ENCODE results near the gene KRTAP1-1. TPM values are rescaled to one million over a fixed set of nuclear protein-coding genes. Genes with fewer than 3 reads are reported as not detected.
"Not testable (repeated sequence)": the region's sequence is repeated elsewhere in the genome, so short reads cannot be mapped to it uniquely, and the experiment has no call there.

Gene KRTAP1-1
- total RNA-seq, 4 donors from 2014 or later = not detected

- no peaks in the 10 kb centered on the region for H3K4me1 ChIP-seq
- DNase-seq = no peak
- no peaks in the 10 kb centered on the region for H3K36me3 ChIP-seq
- TF ChIP-seq EP300 (IDR thresholded peaks at IDR 0.05; ENCODE audit: low read depth) (no peak), POLR2A (IDR thresholded peaks at IDR 0.05) (no peak), POLR2AphosphoS5 (IDR thresholded peaks at IDR 0.05) (no peak), CTCF (IDR thresholded peaks at IDR 0.05) (no peak)
- in situ Hi-C loops (cut with MboI; ENCODE audit: low pct_ligation_motif_present in 1 of 4, low pct_unique_long_range_greater_than_20kb in 1 of 4, low sequenced_read_pairs in 3 of 4) (no loop called here), intact Hi-C loops (cut with DNase I; ENCODE audit: low total_unique reads) (no loop called here)
- 58 to 70% methylated on average over 1 of the region's 1 CpG for WGBS, 2 donors (ENCODE audit: low coverage in 1 of 2)
- no peak overlapping the region for H3K4me3 ChIP-seq
- no peaks in the 10 kb centered on the region for H3K9me3 ChIP-seq
- no peak overlapping the region for H3K27ac ChIP-seq
- H3K27me3 ChIP-seq = peaks cover 23% of the 10 kb centered on the region
Measured at GRCh38 chr17:41061964-41062363, 20.7 kb upstream of the KRTAP1-1 start.

DNA sequence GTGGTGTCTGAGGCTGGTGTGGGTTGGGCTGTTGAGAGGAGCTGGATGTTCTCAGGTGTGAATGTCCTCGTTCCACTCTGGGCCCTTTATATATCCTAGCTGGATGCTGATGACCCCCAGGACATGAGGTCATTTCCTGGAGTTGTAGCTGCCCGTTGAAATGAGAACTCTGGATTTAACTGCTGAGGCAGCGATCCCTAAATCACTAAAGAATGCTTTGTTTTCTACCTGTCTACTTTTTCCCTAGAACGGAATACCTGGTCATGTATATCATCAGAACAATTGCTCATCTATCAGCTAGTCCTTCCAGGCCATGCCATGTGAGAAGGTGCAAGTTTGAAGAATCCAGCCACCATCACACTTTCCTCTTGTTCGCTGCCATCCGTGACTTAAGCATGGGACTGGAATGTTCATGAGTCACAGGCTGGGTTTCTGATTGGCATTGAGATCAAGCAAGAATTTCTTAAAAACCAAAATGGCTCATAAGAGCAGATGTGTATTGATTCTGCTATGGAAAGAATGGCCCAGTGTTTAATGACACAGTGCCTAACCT is 18.9 kb upstream of the KRTAP1-1 start, which contains the start of gene KRTAP2-3:
Gene KRTAP2-3, minus strand, starts transcription at position 63 of the 553 bp plus-strand sequence. CDS start 64 bp downstream, outside the sequence.
- H3K36me3 ChIP-seq = no peaks in the 10 kb centered on the region
- H3K27ac ChIP-seq = no peak within 1 kb of the TSS
- no peaks in the 10 kb centered on the region for H3K9me3 ChIP-seq
- no peak for DNase-seq
- H3K4me1 ChIP-seq = no peaks in the 10 kb centered on the region
- peaks cover 23% of the 10 kb centered on the region for H3K27me3 ChIP-seq
- WGBS, 2 donors (ENCODE audit: low coverage in 1 of 2) = 72 to 76% methylated on average over 4 to 6 of the region's 6 CpGs
- no peak for TF ChIP-seq EP300 (IDR thresholded peaks at IDR 0.05; ENCODE audit: low read depth)
- TF ChIP-seq POLR2AphosphoS5 (IDR thresholded peaks at IDR 0.05) = no peak
- TF ChIP-seq POLR2A (IDR thresholded peaks at IDR 0.05) = no peak
- no peak for TF ChIP-seq CTCF (IDR thresholded peaks at IDR 0.05)
- intact Hi-C loops (cut with DNase I; ENCODE audit: low total_unique reads) = no loop called here
- in situ Hi-C loops (cut with MboI; ENCODE audit: low pct_ligation_motif_present in 1 of 4, low pct_unique_long_range_greater_than_20kb in 1 of 4, low sequenced_read_pairs in 3 of 4) = no loop called here
- no peak within 1 kb of the TSS for H3K4me3 ChIP-seq

DNA sequence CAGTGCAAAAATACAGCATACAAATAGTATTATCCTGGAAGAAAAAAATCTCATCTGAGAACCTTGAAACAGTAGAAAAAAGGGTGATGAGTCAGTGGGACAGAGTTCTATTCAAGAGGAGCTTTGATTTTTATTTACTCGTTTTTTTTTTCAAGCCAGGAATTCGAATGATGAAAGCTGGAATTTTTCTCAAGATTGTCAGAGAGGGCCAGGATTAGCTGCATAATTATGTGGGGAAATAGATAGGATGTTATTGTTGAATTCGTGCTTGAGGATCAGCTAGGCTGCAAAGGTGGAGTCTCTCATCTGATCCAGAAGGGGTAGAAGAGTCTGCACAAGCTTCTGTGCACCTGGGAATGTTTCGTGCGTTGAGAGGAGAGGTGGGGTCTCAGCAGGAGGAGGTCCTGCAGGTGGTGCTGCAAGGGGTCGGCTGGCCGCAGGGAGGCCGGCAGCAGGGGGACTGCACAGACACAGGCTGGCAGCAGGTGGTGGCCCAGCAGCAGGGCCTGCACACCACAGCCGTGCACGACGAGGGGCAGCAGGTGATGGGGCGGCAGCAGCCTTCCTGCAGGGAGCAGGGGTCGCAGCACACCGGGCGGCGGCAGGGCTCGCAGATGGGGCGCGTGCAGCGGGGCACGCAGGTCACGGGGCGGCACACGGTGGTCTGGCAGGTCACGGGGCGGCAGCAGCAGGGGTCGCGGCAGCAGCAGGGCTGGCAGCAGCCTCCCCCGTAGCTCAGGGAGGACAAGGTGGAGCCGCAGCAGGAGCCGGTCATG is 18.2 kb upstream of the KRTAP1-1 start:
- H3K36me3 ChIP-seq; intact Hi-C loops (cut with DNase I; ENCODE audit: low total_unique reads); DNase-seq; H3K27ac ChIP-seq; H3K4me1 ChIP-seq; in situ Hi-C loops (cut with MboI; ENCODE audit: low pct_ligation_motif_present in 1 of 4, low pct_unique_long_range_greater_than_20kb in 1 of 4, low sequenced_read_pairs in 3 of 4); H3K9me3 ChIP-seq; H3K4me3 ChIP-seq: not testable (repeated sequence)
- 20 to 65% methylated on average over 1 to 9 of the region's 31 CpGs for WGBS, 2 donors (ENCODE audit: low coverage in 1 of 2)
- H3K27me3 ChIP-seq = peaks cover 18% of the 10 kb centered on the region

- TF ChIP-seq POLR2A (IDR thresholded peaks at IDR 0.05) (no peak), CTCF (IDR thresholded peaks at IDR 0.05) (no peak)
- no peak overlapping the region for H3K4me3 ChIP-seq
- DNase-seq = no peak
- 79% methylated on average over 5 of the region's 5 CpGs; no CpG with 5 or more reads in 1 of the 2 donors for WGBS, 2 donors (ENCODE audit: low coverage in 1 of 2)
- intact Hi-C loops (cut with DNase I; ENCODE audit: low total_unique reads) = no loop called here
- no peaks in the 10 kb centered on the region for H3K9me3 ChIP-seq
- no peaks in the 10 kb centered on the region for H3K4me1 ChIP-seq
- H3K27ac ChIP-seq = no peak overlapping the region
- H3K27me3 ChIP-seq = peaks cover 18% of the 10 kb centered on the region
- in situ Hi-C loops (cut with MboI; ENCODE audit: low pct_ligation_motif_present in 1 of 4, low pct_unique_long_range_greater_than_20kb in 1 of 4, low sequenced_read_pairs in 3 of 4) = no loop called here
- H3K36me3 ChIP-seq = no peaks in the 10 kb centered on the region
Measured at GRCh38 chr17:41058741-41059140, 17.5 kb upstream of the KRTAP1-1 start.
